HG02759 (cell line): ENCODE measurements around the gene NAV2.

ENCODE experiments used
- ATAC-seq: cut with Tn5 transposase; IDR thresholded peaks from one replicate; pipeline ENCODE4 v1.9.1; 2021; ENCODE audit warnings: mild to moderate bottlenecking, moderate library complexity; ENCODE audit not compliant: unreplicated experiment

NAV2 gene

DNA sequence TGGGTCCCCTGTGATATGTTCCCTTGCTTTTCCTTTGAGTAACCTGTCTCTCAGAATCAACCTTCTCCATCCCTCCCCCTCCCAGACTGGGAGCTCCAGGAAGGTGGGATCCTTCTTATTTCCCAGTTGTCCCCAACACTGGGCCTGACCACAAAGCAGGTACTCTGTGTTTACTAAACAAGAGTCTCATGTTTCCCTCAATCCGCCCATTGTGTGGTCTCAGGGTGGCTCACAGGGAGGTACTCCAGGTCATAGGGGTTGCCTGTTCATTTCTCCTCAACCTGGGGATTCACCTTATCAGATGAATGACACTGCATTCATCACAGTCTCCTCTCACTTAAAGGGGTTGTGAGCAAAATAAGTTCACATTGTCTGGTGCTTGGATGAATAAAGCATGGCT, 26.4 kb upstream of the NAV2 start:
- ATAC-seq, result no peak

DNA sequence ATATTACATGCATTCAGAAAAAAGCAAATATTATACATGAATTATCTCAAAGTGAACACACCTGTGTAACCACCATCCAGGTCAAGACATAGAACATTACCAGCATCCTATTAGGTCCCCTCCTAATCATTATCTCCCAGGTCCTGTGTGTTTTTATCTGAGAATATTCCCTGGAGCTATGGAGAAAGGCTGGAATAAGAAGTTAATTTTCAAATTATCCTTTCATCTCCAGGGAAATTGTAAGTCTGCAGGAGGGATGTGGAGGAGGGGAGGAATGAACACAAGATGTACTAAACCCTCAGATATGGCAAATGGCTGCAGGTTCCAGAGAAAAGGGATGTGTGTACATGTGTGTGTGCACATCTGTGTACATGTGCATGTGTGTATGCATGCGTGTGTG, 25.2 kb upstream of the NAV2 start:
- ATAC-seq, result no peak

DNA sequence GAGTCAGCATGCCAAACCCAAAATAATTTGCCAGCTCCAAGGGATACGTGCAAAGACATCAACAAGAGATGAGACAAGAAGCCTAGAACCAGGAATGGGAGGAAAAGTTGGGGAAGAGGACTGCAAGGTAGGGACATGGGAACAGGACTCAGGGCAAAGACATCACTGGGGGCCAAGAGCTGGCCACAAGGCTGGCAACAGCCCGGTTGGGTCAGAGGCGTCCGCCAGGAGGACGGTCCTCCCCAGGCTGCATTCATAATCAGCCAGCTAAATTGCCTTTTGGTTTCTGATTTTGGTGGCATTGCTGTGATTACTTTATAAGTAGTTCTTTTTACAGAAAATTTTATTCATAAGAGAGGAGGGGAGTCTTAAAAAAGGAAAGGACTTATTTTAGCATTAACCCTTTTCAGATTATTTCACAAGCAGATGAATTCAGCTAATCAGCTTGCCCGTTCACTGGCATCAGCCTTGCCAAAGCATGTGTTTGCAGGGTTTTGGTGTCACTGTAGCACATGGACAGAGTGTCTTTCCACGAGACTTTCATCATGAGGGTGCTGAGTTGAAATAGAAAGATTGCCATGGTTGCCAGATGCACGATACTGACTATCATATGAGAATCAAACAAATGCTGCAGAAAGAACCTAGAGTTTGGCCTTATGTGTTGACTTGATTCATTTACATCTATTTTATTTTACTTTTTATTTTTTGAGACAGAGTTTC, 23.2 kb upstream of the NAV2 start:
- ATAC-seq, result no peak

GRCh38 chr11:19690885-19691284, 21.8 kb upstream of the NAV2 start:
- ATAC-seq, result no peak

GRCh38 chr11:19691815-19692500, 20.7 kb upstream of the NAV2 start:
- ATAC-seq, result no peak

DNA sequence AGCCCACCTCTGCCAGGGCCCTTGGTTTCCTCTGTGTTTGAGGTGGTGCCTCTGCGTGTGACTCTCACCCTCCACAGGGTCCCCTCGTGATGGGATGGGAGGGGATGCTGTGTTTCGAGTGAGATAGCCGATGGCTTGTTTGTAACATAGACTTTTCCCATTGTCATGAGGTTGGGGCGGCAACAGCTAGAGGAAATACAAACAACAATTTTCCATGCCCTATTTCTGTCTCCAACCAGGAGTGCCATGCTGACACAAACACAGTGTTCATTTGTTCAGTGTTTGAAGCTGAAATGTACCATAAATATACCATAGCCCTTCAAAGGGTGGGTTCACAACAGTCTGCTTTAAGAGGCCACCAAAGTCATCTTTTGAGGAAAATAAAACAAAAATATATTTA, 19.5 kb upstream of the NAV2 start:
- ATAC-seq, result no peak

DNA sequence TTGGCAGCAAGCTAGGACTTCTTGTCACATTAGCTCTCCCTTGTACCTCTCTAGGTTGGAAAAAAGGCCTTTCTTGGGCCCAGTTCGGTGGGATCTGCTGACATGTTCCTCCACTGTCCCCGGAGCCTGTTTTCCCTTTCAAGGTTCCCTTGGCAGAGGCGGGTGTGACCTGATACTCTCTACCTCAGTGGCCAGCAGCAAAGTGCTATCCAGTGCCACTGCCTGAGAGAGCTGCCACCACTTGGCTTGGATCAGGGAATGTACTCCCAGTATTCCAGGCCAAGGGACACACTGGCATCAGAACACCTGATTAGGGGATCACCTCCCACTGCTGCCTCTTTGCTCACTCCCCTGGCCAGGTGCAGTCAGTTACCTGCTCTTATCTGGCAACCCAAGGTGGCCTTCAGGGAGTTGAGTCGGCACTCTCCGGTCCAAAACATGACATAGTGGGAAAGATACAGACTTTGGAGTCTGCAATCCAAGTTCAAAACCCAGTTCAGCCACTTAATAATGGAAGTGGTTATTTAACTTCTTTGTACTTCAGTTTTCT, 17.8 kb upstream of the NAV2 start:
- no peak for ATAC-seq

DNA sequence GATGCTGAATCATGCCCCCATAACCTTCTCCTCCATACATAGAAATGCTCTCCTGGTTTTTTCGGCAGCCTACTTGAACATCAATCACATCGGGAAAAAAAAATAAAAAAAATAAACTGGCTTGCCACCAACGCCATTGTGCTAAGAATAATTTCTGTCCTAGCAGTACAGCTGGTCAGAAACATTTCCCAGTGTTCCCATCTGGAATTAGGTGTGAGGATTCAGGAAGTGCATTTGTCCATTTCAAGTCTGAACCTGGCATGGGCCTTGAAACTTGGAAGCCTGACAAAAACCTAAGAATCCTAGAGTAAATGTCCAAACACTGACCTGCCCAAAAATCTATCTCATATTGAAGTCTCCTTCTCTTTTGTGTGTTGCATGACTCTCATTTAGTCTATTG, 16.6 kb upstream of the NAV2 start:
- ATAC-seq, result no peak

GRCh38 chr11:19696904-19697303, 15.7 kb upstream of the NAV2 start:
- ATAC-seq, result no peak

DNA sequence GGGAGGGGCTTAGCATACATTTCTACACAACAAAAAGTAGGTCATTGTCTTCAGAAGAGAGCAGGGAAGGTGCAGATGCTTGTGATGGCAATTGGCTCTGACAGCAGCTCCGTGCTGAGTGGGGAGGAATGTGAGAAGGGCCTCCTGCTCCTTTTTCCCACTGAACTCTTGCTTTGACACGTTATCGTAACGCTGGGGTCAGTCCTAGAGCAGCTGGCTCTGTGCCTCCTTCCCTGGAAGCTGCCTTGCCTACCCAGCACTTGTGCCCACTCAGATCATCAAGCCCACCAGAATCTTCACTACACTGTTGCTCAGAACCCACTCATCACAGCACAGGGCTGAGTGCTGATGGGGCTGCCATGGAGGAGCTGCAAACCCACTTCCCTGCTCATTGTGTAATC, 14.9 kb upstream of the NAV2 start:
- ATAC-seq, result no peak

DNA sequence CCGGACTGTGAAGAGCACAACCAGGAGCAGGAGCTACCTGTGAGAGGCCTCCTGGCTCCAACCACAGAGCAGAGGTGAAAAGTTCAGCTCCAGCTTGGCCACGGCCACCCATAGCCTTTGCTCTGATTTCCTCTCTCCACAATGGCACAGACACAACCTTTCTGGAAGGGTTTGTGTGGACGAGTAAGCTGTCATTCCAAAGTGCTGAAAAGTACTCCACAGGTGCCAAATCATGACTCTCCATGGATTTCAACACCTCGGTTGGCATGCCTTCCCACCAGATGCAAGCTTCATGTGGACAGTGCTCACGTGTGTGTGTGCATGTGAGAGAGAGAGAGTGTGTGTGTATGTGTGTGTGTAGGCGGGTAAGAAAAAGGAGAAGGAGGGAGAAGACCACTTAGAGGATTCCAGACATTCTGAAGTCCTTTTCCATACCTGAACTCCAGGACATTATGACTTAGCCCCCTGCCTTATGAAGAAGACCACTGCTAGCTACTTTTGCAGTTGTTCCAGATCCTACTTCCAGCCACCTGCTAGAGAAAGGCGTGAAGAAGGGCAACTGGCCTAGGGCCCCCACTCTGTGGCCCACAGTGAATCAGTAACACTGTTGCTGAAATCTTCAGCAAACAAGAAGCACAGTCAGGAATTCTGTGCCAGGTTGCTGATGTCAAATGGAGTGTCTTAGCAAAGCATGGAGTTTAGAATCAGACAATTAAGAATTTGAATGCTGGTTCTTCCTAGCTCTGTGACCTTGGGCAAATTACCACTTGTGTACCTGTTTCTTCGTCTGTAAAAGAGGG, 13.9 kb upstream of the NAV2 start:
- no peak for ATAC-seq

- ATAC-seq, result no peak
Observed at GRCh38 chr11:19701421-19701820, 11.2 kb upstream of the NAV2 start.

- ATAC-seq, result no peak
Observed at GRCh38 chr11:19702620-19703019, 10.0 kb upstream of the NAV2 start.

DNA sequence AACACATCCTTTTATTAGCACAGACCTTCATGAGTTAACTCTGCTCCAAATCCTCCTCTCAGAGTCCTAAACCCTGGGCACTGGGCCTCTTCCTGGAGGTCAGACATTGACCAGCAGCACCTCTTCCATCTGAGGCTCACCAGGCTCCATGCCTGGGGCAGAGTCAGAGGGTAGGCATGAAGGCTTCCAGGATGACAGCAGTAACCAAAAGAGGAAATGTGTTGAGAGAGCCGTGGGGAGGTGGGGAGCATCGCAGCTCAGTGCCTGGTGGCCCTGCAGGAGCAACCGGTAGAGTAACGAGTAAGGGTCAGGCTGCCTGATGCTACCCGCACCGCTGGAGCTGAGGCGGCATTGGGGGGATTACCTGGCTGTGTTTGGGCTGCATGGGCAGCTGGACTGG, 9.4 kb upstream of the NAV2 start:
- ATAC-seq, result no peak

DNA sequence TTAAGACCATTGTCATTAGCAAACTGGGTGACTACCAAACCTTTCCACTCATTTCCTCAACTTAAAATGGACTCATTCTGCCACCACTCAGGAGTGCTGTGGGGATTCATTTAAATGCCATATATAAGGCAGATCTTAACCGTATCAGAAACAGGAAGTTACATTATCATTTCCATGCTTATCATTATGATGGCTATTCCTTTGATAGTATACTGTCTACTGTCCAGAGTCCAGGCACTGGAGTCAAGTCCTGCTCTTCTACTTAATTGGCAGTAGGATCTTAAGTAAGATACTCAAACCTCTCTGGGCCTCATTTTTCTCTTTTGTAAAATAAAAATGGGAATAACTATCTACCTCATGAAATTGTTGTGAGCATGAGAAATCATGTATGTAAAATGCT, 8.4 kb upstream of the NAV2 start:
- no peak for ATAC-seq

DNA sequence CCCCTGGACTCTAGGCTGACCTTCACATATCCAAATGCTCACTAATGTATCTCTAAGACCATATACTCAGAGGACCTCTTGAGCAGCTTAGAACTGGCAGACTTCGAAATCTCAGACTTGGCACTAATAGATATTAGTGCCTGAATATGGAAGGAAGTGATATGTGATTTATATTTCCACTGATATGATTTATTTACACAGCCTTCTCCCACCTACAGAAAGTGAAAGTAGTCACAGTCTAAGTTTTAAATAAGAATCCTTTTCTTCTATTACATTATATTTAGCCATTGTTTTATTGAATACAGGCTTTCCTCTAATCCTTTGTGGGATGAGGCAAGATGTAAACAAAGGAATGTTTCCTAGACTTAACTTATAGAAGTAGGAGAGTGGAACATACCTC, 6.7 kb upstream of the NAV2 start:
- ATAC-seq, result no peak

DNA sequence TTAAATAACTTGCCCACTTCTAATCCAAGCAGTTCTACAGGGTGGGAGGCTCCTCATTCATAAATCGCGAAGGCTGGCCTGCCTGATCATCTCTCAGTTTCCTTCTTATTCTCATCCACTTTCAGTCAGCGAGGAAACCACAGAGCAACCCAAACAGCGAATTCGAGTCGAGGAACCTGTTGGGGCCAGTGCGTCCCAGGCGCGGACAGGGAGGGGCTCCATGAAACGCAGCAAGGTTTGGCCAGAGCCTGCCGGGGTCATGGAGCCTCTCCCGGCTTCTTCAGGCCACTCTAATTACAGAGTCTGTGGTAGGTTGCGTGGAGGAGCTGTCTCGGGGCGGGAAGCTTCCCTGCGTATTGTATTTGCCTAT, 741 bp upstream of the NAV2 start:
- no peak for ATAC-seq

DNA sequence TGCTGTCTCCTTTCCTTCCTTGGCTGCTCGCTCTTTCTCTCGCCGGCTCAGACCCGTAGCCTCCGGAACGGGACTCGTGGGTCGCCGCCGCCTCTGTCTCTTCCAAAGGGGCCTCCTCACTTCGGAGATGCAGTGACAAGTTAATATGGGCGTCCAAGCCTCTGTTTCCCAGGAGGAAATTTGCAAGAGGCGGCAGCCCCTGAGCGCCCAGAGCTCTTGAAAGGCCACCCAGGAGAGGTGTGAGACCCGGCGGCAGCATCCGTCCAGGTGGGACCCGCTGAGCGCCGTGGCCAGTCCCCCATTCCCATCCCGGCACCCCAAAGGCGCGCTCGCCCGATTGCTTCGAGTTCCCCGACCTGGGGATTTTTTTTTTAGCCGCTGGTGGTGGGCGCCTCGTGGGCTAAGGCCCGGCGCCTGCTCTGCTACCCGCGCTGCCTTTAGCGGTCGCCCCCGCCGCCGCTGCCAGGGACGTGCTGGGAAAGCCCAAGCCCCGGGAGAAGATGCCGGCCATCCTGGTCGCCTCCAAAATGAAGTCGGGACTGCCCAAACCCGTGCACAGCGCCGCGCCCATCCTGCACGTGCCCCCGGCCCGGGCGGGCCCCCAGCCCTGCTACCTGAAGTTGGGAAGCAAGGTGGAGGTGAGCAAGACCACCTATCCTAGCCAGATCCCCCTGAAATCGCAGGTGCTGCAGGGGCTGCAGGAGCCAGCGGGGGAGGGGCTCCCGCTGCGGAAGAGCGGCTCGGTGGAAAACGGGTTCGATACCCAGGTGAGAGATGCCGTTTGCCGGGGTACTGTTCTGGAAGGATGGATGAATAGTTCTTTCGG, 772 bp downstream of the NAV2 start:
- peak; percentile 10 for ATAC-seq

- ATAC-seq, result no peak
Observed at GRCh38 chr11:19714022-19714386, 1.4 kb downstream of the NAV2 start.

DNA sequence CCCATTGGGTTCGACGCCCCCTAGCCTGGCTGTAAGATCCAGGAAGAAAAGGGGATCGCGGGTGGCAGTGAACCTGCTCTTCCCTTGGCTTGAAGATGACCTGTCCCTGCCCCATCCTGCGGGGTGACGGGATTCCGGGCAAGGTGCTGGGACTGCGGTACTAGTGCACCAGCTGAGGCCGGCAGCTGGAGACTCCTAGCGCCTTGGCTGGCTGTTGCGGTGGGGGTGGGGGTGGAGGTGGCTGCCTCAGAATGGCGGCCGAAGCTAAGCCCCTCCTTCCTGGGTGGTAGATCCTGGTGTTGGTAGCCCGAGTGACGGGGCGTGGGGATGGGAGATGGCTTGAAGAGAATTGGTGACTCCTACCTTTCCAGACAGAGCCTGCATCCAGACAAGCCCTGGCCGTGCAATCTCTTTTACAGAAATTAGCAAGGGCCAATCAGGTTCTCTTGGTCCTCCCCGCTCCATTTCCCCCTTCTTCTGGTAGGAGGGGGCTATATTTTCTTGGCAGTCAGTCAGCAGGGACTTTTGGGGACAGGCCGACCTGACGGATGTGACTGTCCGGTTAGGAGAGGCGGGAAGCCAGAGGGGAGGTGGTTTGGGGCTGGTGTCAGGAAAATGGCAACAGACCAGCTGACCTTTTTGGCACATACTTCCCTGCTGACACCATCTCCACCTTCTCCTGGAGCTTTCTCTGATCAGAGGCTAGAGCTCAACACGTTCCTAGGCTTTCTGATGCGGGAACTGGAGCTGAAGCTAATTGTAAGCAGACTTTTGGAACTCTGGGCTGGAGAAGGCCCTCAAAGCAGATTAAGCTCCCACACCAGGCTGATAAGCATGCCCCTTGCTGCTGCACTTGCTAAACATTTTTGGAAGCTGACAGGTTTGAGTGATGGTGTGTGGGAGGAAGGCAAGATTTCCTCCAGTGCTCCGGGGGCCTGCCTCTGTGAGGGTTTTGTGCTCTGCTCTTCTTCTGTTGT, 2.0 kb downstream of the NAV2 start:
- ATAC-seq, result no peak
